Stimulated activated memory B cell treated with anti-CD40 and anti-IgM and Interleukin-4, amounts not matched to agents 10 μg/mL and 1 μg/mL and 100 μg/mL, for 72 hours (primary cell): ENCODE measurements around the gene PHKA2.

ENCODE experiments used
- ATAC-seq: fragments of 150-1000 bp; cut with Tn5 transposase; 2 replicates; pipeline ENCODE4 v1.10.0; 2021
- H3K27ac Mint-ChIP-seq: one replicate; pipeline ENCODE4 v1.8.0; 2022; ENCODE audit warnings: mild to moderate bottlenecking, mixed read lengths
- H3K27me3 Mint-ChIP-seq: one replicate; pipeline ENCODE4 v1.8.0; 2022; ENCODE audit warnings: mixed read lengths
- H3K36me3 Mint-ChIP-seq: one replicate; pipeline ENCODE4 v1.8.0; 2022; ENCODE audit warnings: mixed read lengths
- H3K4me1 Mint-ChIP-seq: one replicate; pipeline ENCODE4 v1.8.0; 2022; ENCODE audit warnings: mixed read lengths
- H3K4me3 Mint-ChIP-seq: one replicate; pipeline ENCODE4 v1.8.0; 2022; ENCODE audit warnings: mild to moderate bottlenecking, moderate library complexity, mixed read lengths
- H3K9me3 Mint-ChIP-seq: one replicate; pipeline ENCODE4 v1.8.0; 2022; ENCODE audit warnings: mixed read lengths

Gene PHKA2

DNA sequence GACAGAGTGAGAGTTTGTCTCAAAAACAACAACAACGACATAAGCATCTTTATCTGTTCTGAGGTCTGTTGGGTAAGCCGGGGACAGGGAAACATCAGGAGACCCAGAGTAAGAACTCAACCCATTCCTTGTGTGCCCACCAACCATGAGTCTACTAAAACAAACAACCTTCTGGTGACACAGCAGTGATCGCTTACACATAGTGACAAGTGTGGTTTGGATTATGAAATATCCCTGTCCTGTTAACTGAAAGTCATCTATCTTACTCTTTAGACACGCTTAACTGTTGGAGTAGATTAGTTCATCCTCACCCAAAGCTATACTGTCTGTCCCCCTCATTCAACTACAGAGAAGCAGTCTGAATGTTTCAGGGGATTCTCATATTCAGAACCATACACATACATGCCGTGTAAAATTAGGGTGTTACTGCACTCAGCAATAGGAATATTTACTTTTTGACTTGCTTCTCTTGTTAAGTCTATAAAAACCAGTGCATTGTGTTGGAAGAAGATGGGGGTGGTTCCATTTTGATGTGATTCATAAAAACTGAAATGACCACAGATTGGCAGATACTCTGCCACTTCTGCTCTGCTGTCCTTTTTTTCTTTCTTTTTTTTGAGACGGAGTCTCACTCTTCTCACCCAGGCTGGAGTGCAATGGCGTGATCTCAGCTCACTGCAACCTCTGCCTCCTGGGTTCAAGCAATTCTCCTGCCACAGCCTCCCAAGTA is 27.4 kb downstream of the PHKA2 start:
- no peak overlapping the region for H3K27ac Mint-ChIP-seq
- H3K27me3 Mint-ChIP-seq = no peaks in the 10 kb centered on the region
- peaks cover under 1% of the 10 kb centered on the region for H3K36me3 Mint-ChIP-seq
- no peak overlapping the region for H3K4me3 Mint-ChIP-seq
- no peaks in the 10 kb centered on the region for H3K9me3 Mint-ChIP-seq
- ATAC-seq = no peak
- H3K4me1 Mint-ChIP-seq = peaks cover 6% of the 10 kb centered on the region

DNA sequence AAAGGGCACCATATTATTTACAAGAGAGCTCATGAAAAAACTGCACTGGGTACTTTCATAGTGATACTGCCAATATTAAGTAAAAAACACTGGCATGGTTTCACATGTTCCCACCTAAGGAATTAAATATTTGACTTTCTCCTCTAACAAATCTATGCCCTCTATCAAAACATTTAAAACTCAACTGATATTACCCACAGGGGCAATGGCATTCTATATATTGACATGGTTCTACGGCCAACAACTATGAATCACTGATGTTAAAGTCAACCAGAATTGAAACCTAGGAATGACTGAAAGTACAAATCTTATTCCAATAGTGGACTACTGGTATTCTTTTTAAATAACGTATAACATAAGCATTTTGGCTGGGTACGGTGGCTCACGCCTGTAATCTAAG is 28.2 kb downstream of the PHKA2 start:
- no peak overlapping the region for H3K27ac Mint-ChIP-seq
- H3K4me1 Mint-ChIP-seq = peaks cover 6% of the 10 kb centered on the region
- no peak overlapping the region for H3K4me3 Mint-ChIP-seq
- ATAC-seq = no peak
- no peaks in the 10 kb centered on the region for H3K9me3 Mint-ChIP-seq
- no peaks in the 10 kb centered on the region for H3K27me3 Mint-ChIP-seq
- H3K36me3 Mint-ChIP-seq = peaks cover 5% of the 10 kb centered on the region

DNA sequence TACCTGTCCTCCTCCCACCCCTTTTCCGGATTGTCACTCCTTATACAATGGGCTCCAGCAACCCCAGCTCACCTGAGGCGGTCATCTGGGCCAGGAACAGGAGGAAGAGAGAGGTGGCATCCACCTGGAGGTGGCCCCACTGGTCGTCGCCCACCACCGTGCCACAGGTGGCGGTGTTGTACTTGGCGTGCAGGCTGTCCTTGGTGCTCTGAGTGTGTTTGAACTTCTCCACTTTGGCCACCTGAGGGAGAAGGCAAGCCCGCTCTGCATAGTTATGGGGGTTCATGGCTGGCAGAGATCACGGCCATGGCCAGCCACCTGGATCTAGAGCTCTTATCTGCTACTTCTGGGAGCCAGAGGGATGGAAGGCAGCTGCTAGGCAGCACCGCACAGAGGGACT is 32.9 kb downstream of the PHKA2 start:
- Mint-ChIP-seq H3K4me3 (no peak overlapping the region), H3K36me3 (peaks cover 40% of the 10 kb centered on the region), H3K4me1 (no peaks in the 10 kb centered on the region), H3K9me3 (no peaks in the 10 kb centered on the region), H3K27ac (no peak overlapping the region), H3K27me3 (no peaks in the 10 kb centered on the region)
- ATAC-seq = no peak

DNA sequence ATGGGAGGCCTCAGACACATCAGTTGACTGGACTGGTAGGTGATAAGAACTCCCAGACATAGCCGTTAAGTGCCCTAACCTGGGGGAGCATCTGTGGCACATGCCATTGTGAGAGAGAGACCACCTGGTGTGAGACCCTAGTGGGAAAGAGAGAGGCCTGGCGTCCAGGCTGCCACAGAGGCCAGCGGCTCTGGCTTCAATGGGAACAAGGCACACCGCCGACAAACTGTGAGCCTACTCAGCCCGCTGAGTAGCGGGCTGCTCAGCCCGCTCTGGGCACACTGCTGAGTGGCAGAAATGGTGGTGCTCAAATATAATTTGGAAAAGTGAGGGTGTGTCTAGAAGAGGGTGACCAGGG is 34.0 kb downstream of the PHKA2 start:
- Mint-ChIP-seq H3K27ac (no peak overlapping the region), H3K9me3 (no peaks in the 10 kb centered on the region), H3K27me3 (no peaks in the 10 kb centered on the region), H3K4me1 (no peaks in the 10 kb centered on the region), H3K36me3 (peaks cover 43% of the 10 kb centered on the region), H3K4me3 (no peak overlapping the region)
- no peak for ATAC-seq

DNA sequence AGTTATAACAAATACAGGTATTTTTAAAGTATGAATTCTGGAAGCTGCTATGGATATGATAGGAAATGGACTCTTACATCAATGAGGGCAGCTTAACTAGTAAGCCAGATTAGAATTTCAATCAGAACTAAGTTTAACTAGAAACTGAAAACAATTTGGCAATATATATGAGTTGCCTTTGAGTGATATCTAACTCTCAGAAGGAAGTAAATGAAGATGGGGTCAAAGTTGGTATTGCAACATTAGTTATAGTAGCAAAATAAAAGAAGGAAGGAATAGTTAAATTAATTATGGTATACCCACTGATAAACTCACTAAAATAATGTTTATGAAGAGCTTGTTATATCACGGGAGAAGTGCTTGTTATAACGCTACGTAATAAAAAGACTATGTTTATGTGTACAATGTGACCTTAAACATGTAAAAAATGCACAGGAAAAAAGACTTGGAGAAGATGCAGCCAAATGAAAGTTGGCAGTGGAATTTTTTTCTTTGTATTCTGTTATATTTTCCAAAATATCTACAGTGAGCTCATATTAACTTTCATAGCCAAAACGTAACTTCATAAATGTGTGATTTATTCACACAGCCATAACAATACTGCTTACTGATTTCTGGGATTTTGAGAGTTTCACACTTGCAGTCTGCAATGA is 34.5 kb downstream of the PHKA2 start:
- Mint-ChIP-seq H3K4me1 (no peaks in the 10 kb centered on the region), H3K27me3 (no peaks in the 10 kb centered on the region), H3K4me3 (no peak overlapping the region), H3K27ac (no peak overlapping the region), H3K9me3 (no peaks in the 10 kb centered on the region), H3K36me3 (peaks cover 45% of the 10 kb centered on the region)
- ATAC-seq = no peak

DNA sequence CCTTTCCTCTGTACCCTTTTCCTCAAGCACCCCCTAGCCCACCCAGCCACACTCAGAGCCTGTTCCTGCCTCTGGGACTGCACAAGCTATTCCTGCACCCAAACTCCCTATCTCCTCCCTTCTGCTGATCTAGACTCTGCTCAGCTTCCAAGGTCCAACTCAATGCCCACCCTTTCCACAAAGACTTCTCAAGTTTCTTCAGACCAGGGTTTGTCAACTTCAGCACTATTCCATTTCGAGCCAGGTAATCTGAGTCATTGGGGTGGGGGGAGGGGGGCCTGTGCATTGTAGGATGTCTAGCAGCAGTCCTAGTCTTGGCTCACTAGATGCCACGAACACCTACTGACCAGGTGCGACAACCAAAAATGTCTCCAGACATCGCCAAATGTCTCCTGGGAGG is 37.3 kb downstream of the PHKA2 start:
- H3K36me3 Mint-ChIP-seq = peaks cover 63% of the 10 kb centered on the region

DNA sequence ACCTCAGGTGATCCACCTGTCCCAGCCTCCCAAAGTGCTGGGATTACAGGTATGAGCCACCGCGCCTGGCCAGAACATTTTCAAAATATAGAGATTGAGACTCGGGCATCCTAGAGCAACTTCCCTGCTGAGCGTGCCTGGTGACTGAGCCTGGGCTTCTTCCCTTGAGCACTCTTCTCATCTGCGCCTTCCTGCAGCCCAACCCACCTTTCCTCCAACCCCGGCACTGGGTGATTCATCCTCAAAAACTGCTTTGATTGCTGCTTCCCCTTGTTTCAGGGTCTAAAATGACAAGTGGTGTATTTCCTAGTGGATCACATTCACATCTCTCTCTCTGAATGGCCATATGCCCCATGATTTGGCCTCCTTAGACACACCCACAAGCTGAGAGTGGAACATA is 37.8 kb downstream of the PHKA2 start:
- Mint-ChIP-seq H3K9me3 (no peaks in the 10 kb centered on the region), H3K27me3 (no peaks in the 10 kb centered on the region), H3K36me3 (peaks cover 64% of the 10 kb centered on the region), H3K4me3 (no peak overlapping the region), H3K4me1 (no peaks in the 10 kb centered on the region), H3K27ac (no peak overlapping the region)
- ATAC-seq = no peak

More for the DNA sequence above, 37.3 kb downstream of the PHKA2 start:
- ATAC-seq = no peak
- Mint-ChIP-seq H3K4me1 (no peaks in the 10 kb centered on the region), H3K9me3 (no peaks in the 10 kb centered on the region), H3K27ac (no peak overlapping the region), H3K27me3 (no peaks in the 10 kb centered on the region), H3K4me3 (no peak overlapping the region)

DNA sequence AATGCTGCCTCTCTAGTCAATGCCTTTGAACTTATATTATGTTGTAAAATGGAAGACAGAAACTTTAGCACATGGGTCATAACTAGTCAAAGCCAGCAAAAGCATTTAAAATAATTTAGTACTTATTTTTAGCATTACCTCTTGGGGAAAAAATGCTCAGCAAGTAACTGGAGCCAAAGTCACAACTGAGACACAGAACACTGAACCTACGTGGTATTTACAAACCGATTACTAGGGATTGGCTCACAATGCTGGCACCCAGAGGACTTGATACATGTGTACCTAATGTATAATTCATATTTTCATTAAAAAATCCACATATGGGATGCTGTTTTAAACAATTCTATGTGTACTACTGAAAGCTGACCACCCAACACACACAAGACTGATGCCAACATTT is 38.4 kb downstream of the PHKA2 start:
- no peak overlapping the region for H3K27ac Mint-ChIP-seq
- H3K4me3 Mint-ChIP-seq = no peak overlapping the region
- peaks cover 63% of the 10 kb centered on the region for H3K36me3 Mint-ChIP-seq
- H3K9me3 Mint-ChIP-seq = no peaks in the 10 kb centered on the region
- H3K4me1 Mint-ChIP-seq = no peaks in the 10 kb centered on the region
- ATAC-seq = no peak
- no peaks in the 10 kb centered on the region for H3K27me3 Mint-ChIP-seq

DNA sequence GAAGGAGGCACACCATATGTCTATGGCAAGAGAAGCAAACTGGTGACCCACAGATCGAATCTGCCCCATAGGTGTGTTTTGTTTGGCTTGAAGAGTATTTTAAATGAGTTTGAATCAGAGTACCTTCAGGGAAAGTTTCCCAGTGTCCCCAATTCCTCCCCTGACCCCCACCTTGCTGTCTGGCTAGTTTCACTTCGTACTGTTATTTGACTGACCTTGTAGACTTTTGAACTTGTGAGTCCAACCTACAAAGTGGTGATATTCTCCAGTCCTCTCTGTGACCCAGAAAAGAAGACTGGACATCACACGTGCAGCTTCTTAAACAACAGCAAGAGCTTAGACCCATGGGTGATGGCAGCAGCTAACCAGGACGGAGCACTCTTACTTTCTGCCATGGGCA is 39.4 kb downstream of the PHKA2 start:
- Mint-ChIP-seq H3K9me3 (no peaks in the 10 kb centered on the region), H3K4me1 (no peaks in the 10 kb centered on the region), H3K27me3 (no peaks in the 10 kb centered on the region), H3K4me3 (no peak overlapping the region), H3K36me3 (peaks cover 54% of the 10 kb centered on the region), H3K27ac (no peak overlapping the region)
- ATAC-seq = no peak

DNA sequence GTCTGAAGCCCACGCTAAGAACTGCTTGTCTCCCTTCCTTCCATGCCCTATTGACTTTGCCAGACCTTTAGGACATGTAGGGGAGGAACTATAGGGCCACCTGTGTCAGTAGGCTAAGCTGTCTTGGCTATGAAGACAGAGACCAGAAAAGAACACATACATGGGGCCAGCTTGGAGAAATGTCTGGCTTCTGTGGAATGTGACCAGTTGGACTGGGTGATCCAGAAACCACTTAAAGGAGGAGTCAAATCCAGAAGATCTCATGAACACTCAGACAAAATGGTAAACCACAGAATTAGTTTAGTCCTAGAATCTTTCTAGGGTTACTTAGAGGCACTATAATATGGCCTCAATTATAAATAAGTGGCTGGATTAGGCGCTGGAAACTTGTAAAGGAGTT is 42.0 kb downstream of the PHKA2 start:
- no peak overlapping the region for H3K4me3 Mint-ChIP-seq
- no peaks in the 10 kb centered on the region for H3K9me3 Mint-ChIP-seq
- H3K27ac Mint-ChIP-seq = no peak overlapping the region
- H3K27me3 Mint-ChIP-seq = no peaks in the 10 kb centered on the region
- ATAC-seq = no peak
- H3K36me3 Mint-ChIP-seq = peaks cover 46% of the 10 kb centered on the region
- no peaks in the 10 kb centered on the region for H3K4me1 Mint-ChIP-seq

DNA sequence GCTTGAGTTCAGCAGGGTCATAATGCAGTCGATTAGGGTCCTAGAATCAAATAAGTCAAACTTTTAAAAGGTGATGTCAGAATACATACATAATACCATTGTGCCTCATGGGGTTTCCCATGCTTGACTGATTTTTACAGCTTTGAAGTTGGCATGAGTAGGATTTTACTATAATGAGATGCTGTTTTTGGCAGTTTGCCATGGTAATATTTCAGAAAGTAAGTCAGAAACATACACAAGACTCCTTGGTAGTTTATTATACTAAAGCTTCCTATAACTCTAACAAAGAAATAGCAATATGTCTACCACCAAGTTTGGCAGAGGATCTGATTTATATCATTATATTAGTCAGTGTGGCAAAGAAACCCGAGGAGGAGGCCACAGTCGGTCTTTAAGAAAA is 45.2 kb downstream of the PHKA2 start:
- Mint-ChIP-seq H3K36me3 (peaks cover 36% of the 10 kb centered on the region), H3K27ac (no peak overlapping the region), H3K9me3 (no peaks in the 10 kb centered on the region), H3K4me3 (no peak overlapping the region), H3K27me3 (no peaks in the 10 kb centered on the region), H3K4me1 (no peaks in the 10 kb centered on the region)
- ATAC-seq = no peak

DNA sequence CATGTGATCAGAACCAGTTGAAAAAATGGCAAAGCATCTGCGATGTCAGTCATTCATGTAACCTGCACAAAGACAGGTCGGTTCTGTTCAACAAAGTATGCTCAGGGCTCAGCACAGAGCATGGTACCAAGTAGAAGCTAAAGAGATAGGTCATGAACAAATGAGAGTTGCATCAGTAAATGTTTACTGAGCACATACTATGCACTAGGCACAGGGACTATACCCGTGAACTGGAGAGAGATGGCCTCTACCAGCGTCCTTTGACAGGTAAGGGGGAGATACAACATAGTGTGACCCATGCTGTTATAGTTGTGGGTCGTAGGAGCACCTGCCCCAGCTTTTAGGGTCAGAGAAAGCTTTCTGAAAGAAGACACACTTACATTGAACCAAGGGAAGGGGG is 46.7 kb downstream of the PHKA2 start:
- H3K4me1 Mint-ChIP-seq = no peaks in the 10 kb centered on the region
- no peak for ATAC-seq
- no peaks in the 10 kb centered on the region for H3K9me3 Mint-ChIP-seq
- peaks cover 28% of the 10 kb centered on the region for H3K36me3 Mint-ChIP-seq
- H3K27ac Mint-ChIP-seq = no peak overlapping the region
- no peaks in the 10 kb centered on the region for H3K27me3 Mint-ChIP-seq
- H3K4me3 Mint-ChIP-seq = no peak overlapping the region

DNA sequence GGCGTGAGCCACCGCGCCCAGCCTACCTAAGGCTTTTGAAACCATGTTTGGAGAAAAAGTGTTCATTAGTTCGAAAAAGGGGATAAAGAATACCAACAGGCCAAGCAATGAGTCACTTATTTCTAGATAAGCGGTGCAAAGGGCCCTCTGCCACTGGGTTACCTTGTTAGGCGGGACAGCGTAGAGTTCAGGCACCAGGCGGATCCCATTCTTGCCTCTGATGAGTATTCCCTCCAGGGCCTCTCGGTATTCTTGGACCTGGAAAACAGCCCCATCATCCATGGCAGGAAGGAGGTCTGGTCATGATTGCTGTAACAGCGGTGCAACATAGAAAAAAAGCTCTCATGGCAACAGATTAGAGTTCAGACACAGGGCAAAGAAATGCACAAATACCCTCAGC is 48.0 kb downstream of the PHKA2 start:
- H3K36me3 Mint-ChIP-seq = peaks cover 17% of the 10 kb centered on the region
- H3K4me1 Mint-ChIP-seq = no peaks in the 10 kb centered on the region
- no peaks in the 10 kb centered on the region for H3K27me3 Mint-ChIP-seq
- no peak for ATAC-seq
- H3K4me3 Mint-ChIP-seq = no peak overlapping the region
- H3K9me3 Mint-ChIP-seq = no peaks in the 10 kb centered on the region
- no peak overlapping the region for H3K27ac Mint-ChIP-seq

DNA sequence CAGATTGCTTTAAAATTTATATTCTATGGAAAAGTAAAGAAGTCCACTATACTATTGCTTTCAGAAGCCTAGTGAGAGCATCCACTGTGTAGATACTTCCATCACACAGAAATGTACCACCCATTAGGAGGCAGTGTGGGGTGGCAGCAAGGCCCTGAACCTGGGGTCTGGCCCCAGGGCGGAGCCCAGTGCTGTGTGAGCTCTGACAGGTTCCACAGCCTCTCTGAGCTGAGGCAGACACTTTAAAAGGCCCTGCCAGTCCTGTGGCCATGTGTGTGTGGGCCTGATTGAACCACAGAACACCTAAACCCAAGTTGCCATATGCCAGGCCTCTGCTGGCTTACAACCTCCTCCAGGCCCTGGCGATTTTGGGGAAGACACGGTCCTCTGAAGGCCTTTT is 49.2 kb downstream of the PHKA2 start:
- no peaks in the 10 kb centered on the region for H3K27me3 Mint-ChIP-seq
- H3K4me3 Mint-ChIP-seq = no peak overlapping the region
- no peaks in the 10 kb centered on the region for H3K4me1 Mint-ChIP-seq
- no peak for ATAC-seq
- H3K9me3 Mint-ChIP-seq = no peaks in the 10 kb centered on the region
- peaks cover 23% of the 10 kb centered on the region for H3K36me3 Mint-ChIP-seq
- H3K27ac Mint-ChIP-seq = no peak overlapping the region

DNA sequence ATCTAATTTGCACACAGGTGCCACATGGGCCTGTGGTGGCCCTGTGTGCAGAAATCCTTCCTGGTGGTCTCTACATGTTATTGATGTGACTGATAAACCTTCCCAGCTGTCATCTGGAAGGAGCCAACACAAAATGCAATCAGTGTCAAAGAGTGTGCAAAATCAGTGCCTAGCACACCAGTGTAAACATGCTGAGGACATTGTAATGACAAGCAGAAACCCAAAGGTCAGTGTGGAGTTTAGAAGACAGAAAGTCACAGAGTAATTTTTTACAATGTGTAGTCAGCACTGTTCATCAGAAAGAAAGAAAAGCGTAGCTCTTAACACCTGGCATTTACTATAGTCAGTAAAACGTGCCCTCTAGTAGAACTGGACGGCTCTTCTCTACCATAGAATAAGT is 50.3 kb downstream of the PHKA2 start:
- Mint-ChIP-seq H3K36me3 (peaks cover 25% of the 10 kb centered on the region), H3K27ac (no peak overlapping the region), H3K9me3 (no peaks in the 10 kb centered on the region)

DNA sequence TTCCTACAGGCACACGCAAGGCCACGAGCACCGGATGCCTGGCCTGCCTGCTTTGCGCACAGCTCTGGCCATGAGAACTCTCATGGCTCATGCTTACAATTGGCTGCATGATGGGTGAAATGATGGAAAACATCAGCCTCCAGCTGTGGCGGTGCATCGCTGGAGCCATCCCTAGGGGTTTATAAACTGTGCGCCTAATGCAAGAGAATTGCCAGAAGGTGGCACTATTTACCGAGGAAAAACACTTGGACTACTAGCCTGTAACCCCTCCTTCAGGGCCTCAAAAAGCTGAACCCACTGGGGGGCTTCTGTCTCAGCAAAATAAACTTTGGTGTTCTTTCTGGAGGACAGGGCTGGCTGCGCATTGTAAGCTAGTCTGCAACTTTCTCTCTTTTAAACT is 51.9 kb downstream of the PHKA2 start:
- no peaks in the 10 kb centered on the region for H3K27me3 Mint-ChIP-seq
- no peak overlapping the region for H3K27ac Mint-ChIP-seq
- ATAC-seq = no peak
- no peaks in the 10 kb centered on the region for H3K9me3 Mint-ChIP-seq
- H3K36me3 Mint-ChIP-seq = peaks cover 21% of the 10 kb centered on the region
- H3K4me3 Mint-ChIP-seq = no peak overlapping the region
- no peaks in the 10 kb centered on the region for H3K4me1 Mint-ChIP-seq

More for the DNA sequence above, 50.3 kb downstream of the PHKA2 start:
- no peak overlapping the region for H3K4me3 Mint-ChIP-seq
- no peaks in the 10 kb centered on the region for H3K27me3 Mint-ChIP-seq
- ATAC-seq = no peak
- no peaks in the 10 kb centered on the region for H3K4me1 Mint-ChIP-seq
